Activated naive CD4-positive, alpha-beta T cell treated with anti-CD3 and anti-CD28 coated beads, Interleukin-2, amount 10 ng/mL, durations not matched to agents 7 days and 5 days (primary cell): ENCODE data around the gene DTWD2.

Experiments
- CTCF ChIA-PET: fragments of 350-600 bp; sonication (Branson Sonifier 250); formaldehyde crosslinking; loops from one replicate; lab custom pipeline; 2021; ENCODE audit warnings: antibody characterized with exemption; lab: Charles Lee
- DNase-seq: peaks from one replicate; pipeline ENCODE4 v3.0.0-alpha.2; 2020
- H3K27ac Mint-ChIP-seq: one replicate; pipeline ENCODE4 v1.8.0; 2021; ENCODE audit warnings: mild to moderate bottlenecking, moderate library complexity, mixed read lengths
- H3K27me3 Mint-ChIP-seq: one replicate; pipeline ENCODE4 v1.8.0; 2021; ENCODE audit warnings: mild to moderate bottlenecking, mixed read lengths
- H3K36me3 Mint-ChIP-seq: one replicate; pipeline ENCODE4 v1.8.0; 2021; ENCODE audit warnings: mixed read lengths
- H3K4me1 Mint-ChIP-seq: one replicate; pipeline ENCODE4 v1.8.0; 2021; ENCODE audit warnings: mixed read lengths
- H3K4me3 Mint-ChIP-seq: one replicate; pipeline ENCODE4 v1.8.0; 2021; ENCODE audit warnings: mild to moderate bottlenecking, moderate library complexity, mixed read lengths
- H3K9me3 Mint-ChIP-seq: one replicate; pipeline ENCODE4 v1.8.0; 2021; ENCODE audit warnings: mixed read lengths

DTWD2 gene

DNA sequence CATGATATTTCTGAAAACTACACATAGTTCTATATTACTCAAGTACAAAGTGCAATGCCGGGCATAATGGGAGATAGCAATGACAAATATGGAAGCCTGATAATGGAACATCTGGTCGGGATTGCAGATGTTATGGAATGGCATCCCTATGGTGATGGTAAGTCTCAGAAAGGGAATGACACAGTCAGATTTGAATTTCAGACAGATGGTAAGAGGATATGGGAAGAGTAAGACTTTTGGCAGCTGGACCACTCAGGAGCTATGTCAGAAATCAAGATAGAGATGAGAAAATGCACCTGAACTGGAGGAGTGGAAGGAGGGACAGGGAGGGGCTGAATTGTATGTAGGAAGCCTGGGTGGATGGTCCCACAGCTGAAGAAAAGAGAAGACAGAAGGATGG lies 200.0 kb downstream of the DTWD2 start:
- H3K36me3 Mint-ChIP-seq, result no peaks in the 10 kb centered on the region
- no peak for DNase-seq
- H3K4me3 Mint-ChIP-seq, result no peak overlapping the region
- H3K9me3 Mint-ChIP-seq, result no peaks in the 10 kb centered on the region
- H3K27ac Mint-ChIP-seq, result no peak overlapping the region
- H3K4me1 Mint-ChIP-seq, result no peaks in the 10 kb centered on the region
- no peaks in the 10 kb centered on the region for H3K27me3 Mint-ChIP-seq
- CTCF ChIA-PET, result interaction anchor here (1.0 kb wide), 1 partner anchor 167 kb away, joined by 4 read pairs; no protein-coding TSS in a partner anchor
